Measurements from ENCODE around the gene ANO1.

DNA sequence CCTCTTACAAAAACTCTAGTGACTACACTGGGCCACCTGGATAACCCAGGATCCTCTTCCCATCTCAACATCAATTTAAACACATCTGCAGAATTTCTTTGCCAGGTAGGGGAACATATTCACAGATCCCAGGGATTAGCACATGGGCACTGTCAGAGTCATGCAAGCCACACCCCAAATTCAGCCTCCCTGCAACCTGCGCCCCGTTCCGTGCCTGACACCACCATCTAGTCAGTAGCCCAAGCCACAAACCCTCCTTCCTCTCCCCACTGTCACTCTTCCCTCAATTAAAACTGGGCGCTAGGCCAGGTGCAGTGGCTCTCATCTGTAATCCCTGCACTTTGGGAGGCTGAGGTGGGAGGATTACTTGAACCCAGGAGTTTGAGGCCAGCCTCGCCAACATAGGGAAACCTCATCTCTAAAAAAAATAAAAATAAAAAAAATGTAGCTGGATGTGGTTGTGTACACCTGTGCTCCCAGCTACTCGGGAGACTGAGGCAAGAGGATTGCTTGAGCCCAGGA is 131.3 kb downstream of the ANO1 start:
- TF ChIP-seq, protein P1, sequence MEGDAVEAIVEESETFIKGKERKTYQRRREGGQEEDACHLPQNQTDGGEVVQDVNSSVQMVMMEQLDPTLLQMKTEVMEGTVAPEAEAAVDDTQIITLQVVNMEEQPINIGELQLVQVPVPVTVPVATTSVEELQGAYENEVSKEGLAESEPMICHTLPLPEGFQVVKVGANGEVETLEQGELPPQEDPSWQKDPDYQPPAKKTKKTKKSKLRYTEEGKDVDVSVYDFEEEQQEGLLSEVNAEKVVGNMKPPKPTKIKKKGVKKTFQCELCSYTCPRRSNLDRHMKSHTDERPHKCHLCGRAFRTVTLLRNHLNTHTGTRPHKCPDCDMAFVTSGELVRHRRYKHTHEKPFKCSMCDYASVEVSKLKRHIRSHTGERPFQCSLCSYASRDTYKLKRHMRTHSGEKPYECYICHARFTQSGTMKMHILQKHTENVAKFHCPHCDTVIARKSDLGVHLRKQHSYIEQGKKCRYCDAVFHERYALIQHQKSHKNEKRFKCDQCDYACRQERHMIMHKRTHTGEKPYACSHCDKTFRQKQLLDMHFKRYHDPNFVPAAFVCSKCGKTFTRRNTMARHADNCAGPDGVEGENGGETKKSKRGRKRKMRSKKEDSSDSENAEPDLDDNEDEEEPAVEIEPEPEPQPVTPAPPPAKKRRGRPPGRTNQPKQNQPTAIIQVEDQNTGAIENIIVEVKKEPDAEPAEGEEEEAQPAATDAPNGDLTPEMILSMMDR (IDR thresholded peaks at IDR 0.05; ENCODE audit: low read length), result no peak
- TF ChIP-seq EZH2phosphoT487 (IDR thresholded peaks at IDR 0.05; ENCODE audit: low read length), result no peak
- no peak for TF ChIP-seq EZH2 (optimal IDR thresholded peaks at IDR 0.05; ENCODE audit: low read depth, low read length)
